GM19043 (cell line): Measurements from ENCODE around the gene FREM1.

Experiments
- ATAC-seq: cut with Tn5 transposase; IDR thresholded peaks from one replicate; pipeline ENCODE4 v1.9.1; 2021; ENCODE audit warnings: low read depth; ENCODE audit not compliant: unreplicated experiment

The FREM1 gene

GRCh38 chr9:14719231-14719923, 190.9 kb downstream of the FREM1 start:
- ATAC-seq = no peak

- no peak for ATAC-seq
Observed at GRCh38 chr9:14715102-14715501, 195.1 kb downstream of the FREM1 start.

DNA sequence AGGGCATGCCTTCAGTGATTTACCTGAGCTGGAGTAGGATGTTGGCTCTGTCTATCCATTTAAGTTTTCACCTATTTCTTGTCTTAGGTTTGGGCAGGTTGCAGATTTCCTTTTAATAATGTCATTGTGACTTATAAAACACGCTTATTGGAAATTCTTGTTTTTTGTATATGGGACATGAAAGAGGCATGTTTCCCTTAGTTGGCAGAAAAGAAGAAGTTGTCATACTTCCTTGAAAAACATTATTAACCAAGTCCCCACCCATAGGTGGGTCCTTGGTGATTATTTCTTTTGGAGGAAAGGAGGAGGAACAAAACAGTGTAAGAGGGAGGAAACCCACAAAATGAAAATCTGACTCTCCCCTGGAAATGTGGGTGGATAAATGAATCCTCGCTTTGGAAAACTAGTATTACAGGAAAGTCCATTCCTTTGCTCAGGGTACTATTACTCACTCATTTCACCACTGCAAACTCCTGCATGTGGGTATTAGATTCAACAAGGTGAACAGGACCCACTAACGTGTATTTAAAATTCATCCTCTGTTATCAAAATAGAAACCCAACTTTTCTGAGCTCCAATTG, 197.0 kb downstream of the FREM1 start:
- ATAC-seq = no peak

- no peak for ATAC-seq
Observed at GRCh38 chr9:14710804-14711203, 199.4 kb downstream of the FREM1 start.

GRCh38 chr9:14706530-14707140, 203.6 kb downstream of the FREM1 start:
- ATAC-seq = peak; percentile 49

- no peak for ATAC-seq
Observed at GRCh38 chr9:14705079-14705478, 205.1 kb downstream of the FREM1 start.

GRCh38 chr9:14704281-14704680, 205.9 kb downstream of the FREM1 start:
- no peak for ATAC-seq

- no peak for ATAC-seq
Observed at GRCh38 chr9:14702200-14702720, 208.0 kb downstream of the FREM1 start.

DNA sequence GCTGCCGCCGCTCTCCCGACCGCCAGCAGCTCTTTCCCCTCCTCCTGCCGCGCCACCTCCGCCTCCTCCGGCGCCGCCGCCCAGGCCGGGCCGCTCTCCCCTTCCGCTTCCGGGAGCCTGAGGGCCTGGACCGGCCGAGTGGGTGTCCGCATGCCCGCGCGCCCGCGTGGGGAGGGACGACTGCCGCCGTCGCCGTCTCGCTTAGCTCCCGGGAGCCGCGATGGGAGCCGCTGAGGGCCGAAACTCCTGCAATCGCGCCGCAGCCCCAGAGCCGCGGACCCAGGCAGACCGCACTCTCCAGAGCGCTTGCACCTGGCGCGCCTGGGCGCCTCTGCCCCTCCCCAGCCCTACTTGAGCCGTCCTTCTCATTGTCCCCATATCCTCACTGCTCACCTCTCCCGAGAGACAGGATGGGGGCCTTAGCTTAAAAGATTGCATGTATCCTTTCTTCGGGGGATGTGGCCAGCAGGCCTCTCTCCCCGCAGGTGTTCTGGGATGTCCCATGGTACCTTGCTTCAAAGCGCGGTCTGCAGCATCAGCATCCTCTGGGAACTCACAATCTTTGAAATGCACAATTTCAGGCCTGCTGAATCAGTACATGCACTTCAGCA, 216.9 kb downstream of the FREM1 start, which contains the start of gene ZDHHC21:
ZDHHC21 (minus strand) TSS at position 182 of the 611 bp plus-strand sequence. CDS start 19,092 bp downstream, outside the sequence.
- ATAC-seq = peak; percentile 63

GRCh38 chr9:14692470-14693250, 217.6 kb downstream of the FREM1 start:
- ATAC-seq = peak; percentile 25

DNA sequence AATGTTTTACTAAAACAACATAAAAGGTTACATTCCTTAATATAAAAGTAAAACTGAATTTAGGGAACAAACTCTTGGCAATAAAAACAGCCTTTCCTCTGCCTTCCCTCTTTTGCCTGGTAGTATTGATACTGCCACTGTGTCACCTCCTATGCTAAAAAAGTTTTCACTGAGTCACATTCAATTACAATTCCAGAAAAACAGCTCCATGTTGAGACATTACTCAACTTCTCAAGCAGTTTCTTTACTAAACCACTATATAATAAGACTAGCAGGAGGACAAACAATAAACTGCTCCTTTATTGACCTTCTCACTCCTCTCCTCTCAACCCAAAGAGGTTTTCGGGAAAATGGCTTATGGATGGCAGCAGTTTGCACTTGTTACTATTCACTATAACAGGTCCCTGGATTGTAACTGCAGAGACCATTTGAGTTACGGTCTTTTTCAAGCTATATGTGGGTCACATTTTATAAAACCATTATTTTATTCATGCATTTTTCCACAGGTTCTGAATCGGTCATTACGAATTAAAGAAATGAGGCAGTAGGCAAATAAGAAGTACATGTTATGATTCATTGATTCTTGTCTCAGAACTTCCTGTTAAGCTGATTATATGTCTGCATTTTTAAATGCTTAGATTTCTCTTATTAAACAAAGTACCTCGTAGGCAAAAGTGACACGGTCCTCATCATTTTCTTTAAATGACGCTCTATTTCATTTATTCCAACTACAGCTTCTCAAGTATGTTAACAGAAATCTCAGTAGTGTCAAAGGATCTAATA, 219.1 kb downstream of the FREM1 start:
- ATAC-seq = no peak

DNA sequence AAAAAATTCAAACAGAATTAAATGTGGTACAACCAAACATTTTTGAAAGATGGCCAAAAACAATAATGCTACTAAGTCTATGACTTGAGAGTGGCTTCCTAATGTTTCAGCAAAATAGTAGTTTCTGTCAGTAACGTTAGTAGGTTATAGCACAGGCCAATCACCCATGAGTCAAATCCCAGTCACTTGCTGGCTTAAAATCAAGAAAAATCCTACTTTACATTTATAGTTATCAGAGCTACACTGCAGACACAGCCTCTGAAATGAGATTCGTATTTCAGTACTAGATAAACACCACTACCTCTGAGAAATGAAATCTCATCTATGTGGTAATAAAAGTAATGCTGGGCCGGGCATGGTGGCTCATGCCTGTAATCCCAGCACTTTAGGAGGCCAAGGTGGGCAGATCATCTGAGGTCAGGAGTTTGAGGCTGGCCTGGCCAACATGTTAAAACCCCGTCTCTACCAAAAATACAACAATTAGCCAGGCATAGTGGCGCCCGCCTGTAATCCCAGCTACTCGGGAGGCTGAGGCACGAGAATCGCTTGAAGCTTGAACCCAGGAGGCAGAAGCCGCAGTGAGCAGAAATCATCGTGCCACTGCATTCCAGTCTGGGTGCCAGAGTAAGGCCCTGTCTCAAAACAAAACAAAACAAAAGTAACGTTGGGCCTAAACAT, 223.0 kb downstream of the FREM1 start:
- no peak for ATAC-seq

GRCh38 chr9:14686168-14686567, 224.1 kb downstream of the FREM1 start:
- no peak for ATAC-seq
